ENCODE measurements around the gene CCR2. TPM values are rescaled to one million over a fixed set of nuclear protein-coding genes. Genes with fewer than 3 reads are reported as not detected.
A peak's percentile ranks its signal among the peaks of the same experiment; 100 is the strongest.

CCR2 gene
- total RNA-seq, 3 donors from 2014 or later: 1.2 to 3.4 (median 2.2) TPM

DNA sequence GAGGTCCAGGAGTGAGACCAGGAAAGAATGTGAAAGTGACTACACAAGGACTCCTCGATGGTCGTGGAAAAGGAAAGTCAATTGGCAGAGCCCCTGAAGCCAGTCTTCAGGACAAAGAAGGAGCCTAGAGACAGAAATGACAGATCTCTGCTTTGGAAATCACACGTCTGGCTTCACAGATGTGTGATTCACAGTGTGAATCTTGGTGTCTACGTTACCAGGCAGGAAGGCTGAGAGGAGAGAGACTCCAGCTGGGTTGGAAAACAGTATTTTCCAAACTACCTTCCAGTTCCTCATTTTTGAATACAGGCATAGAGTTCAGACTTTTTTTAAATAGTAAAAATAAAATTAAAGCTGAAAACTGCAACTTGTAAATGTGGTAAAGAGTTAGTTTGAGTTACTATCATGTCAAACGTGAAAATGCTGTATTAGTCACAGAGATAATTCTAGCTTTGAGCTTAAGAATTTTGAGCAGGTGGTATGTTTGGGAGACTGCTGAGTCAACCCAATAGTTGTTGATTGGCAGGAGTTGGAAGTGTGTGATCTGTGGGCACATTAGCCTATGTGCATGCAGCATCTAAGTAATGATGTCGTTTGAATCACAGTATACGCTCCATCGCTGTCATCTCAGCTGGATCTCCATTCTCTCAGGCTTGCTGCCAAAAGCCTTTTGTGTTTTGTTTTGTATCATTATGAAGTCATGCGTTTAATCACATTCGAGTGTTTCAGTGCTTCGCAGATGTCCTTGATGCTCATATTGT, 6.0 kb downstream of the CCR2 start:
- TF ChIP-seq, protein P1, sequence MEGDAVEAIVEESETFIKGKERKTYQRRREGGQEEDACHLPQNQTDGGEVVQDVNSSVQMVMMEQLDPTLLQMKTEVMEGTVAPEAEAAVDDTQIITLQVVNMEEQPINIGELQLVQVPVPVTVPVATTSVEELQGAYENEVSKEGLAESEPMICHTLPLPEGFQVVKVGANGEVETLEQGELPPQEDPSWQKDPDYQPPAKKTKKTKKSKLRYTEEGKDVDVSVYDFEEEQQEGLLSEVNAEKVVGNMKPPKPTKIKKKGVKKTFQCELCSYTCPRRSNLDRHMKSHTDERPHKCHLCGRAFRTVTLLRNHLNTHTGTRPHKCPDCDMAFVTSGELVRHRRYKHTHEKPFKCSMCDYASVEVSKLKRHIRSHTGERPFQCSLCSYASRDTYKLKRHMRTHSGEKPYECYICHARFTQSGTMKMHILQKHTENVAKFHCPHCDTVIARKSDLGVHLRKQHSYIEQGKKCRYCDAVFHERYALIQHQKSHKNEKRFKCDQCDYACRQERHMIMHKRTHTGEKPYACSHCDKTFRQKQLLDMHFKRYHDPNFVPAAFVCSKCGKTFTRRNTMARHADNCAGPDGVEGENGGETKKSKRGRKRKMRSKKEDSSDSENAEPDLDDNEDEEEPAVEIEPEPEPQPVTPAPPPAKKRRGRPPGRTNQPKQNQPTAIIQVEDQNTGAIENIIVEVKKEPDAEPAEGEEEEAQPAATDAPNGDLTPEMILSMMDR (IDR thresholded peaks at IDR 0.05): no peak
- DNase-seq (no peak), ATAC-seq (no peak)
- Histone ChIP-seq H3K36me3 (ENCODE audit: low read depth) (no peaks in the 10 kb centered on the region), H3K4me1 (ENCODE audit: low read depth) (no peaks in the 10 kb centered on the region), H3K9me3 (no peaks in the 10 kb centered on the region), H3K4me3 (no peak overlapping the region)
- intact Hi-C loops (cut with DNase I, micrococcal nuclease): loop anchor here in 1 of 2 donors (10.0 kb wide), 1 partner anchor 85 kb away; no protein-coding TSS in a partner anchor

DNA sequence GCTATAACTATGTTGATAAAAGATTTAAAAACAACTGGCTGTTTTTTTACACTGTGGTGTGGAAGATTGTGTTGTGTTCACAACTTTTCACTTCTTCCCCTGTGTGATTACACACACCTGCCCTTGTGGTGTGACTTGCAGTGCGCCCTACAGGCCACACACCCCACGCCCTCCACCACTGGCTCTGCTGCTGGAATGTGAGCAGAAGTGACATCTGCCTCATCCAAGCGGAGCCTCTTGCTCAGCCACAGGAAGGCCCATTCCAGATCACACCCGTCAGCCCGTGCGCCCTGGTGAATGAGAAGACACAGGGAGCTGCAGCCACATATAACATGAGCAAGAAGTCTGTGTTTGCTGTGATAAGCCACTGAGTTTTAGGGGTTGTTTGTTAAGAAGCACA, 7.0 kb downstream of the CCR2 start:
- ATAC-seq (peak; percentile 33), DNase-seq (peak in 1 of 3 donors; percentile 58)
- Histone ChIP-seq H3K4me1 (ENCODE audit: low read depth) (no peaks in the 10 kb centered on the region), H3K4me3 (no peak overlapping the region), H3K9me3 (no peaks in the 10 kb centered on the region), H3K36me3 (ENCODE audit: low read depth) (no peaks in the 10 kb centered on the region)
- TF ChIP-seq, protein P1 (IDR thresholded peaks at IDR 0.05): no peak
- intact Hi-C loops (cut with DNase I, micrococcal nuclease): loop anchor here in 1 of 2 donors (10.0 kb wide), 1 partner anchor 86 kb away; no protein-coding TSS in a partner anchor

DNA sequence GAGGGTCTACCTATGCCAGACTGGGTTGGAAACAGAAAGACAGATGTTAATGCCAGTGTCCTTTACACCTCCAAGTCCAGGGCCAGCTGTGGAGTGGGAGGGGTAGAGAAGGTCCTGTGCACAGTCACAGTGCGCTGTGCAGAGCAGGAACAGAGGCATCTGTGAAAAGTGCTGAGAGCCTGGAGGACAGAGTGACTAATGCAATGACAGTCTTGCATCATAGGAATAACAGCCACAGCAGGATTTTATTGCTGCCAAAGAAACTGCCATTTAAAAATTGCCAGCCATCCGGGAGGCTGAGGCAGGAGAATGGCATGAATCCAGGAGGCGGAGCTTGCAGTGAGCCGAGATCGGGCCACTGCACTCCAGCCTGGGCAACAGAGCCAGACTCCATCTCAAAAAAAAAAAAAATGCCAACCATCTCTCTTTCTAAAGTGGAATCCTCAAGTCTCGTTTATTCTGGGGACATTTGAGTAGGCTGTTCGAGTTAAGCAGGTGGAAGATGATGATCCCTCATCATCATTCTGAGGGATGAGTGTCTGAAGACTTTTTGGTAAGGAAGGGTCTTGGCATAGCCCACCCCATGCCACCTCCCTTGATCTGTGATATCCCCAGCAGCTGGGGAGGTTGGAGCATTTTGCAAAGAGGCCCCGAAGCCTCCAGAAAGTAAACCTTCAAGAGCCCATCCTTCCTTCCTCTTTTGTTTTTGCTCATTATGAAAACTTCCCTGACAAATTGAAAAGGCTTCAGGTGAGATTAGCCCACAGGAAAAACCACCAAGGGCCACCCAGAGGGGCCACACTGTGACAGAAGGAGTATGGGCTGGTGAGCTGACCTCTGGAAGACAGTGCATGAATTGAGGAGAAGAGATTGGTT, 7.7 kb downstream of the CCR2 start:
- DNase-seq (peak in 1 of 3 donors; percentile 56), ATAC-seq (peak; percentile 87)
- no peak overlapping the region for H3K4me3 ChIP-seq
- H3K36me3 ChIP-seq (ENCODE audit: low read depth): no peaks in the 10 kb centered on the region
- TF ChIP-seq, protein P1 (IDR thresholded peaks at IDR 0.05): no peak
- intact Hi-C loops (cut with DNase I, micrococcal nuclease): loop anchor here in 1 of 2 donors (10.0 kb wide), 1 partner anchor 87 kb away; no protein-coding TSS in a partner anchor
- H3K4me1 ChIP-seq (ENCODE audit: low read depth): no peaks in the 10 kb centered on the region
- H3K9me3 ChIP-seq: no peaks in the 10 kb centered on the region

DNA sequence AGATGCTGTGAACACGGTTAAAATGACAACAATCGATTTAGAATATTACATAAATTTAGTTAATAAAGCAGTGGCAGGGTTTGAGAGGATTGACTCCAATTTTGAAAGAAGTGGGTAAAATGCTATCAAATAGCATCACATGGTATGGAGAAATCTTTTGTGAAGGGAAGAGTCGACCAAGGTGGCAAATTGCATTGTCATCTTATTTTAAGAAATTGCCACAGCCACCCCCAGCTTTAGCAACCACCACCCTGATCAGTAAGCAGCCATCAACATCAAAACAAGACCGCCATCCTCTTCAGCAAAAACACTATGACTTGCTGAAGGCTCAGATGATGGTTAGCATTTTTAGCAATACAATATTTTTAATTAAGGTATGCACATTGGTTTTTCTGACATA, 11.1 kb downstream of the CCR2 start:
- Histone ChIP-seq H3K4me3 (no peak overlapping the region), H3K4me1 (ENCODE audit: low read depth) (no peaks in the 10 kb centered on the region), H3K36me3 (ENCODE audit: low read depth) (no peaks in the 10 kb centered on the region), H3K9me3 (no peaks in the 10 kb centered on the region)
- ATAC-seq (no peak), DNase-seq (no peak)
- intact Hi-C loops (cut with DNase I, micrococcal nuclease): loop anchor here in 1 of 2 donors (10.0 kb wide), 1 partner anchor 90 kb away; no protein-coding TSS in a partner anchor
- TF ChIP-seq, protein P1 (IDR thresholded peaks at IDR 0.05): no peak

DNA sequence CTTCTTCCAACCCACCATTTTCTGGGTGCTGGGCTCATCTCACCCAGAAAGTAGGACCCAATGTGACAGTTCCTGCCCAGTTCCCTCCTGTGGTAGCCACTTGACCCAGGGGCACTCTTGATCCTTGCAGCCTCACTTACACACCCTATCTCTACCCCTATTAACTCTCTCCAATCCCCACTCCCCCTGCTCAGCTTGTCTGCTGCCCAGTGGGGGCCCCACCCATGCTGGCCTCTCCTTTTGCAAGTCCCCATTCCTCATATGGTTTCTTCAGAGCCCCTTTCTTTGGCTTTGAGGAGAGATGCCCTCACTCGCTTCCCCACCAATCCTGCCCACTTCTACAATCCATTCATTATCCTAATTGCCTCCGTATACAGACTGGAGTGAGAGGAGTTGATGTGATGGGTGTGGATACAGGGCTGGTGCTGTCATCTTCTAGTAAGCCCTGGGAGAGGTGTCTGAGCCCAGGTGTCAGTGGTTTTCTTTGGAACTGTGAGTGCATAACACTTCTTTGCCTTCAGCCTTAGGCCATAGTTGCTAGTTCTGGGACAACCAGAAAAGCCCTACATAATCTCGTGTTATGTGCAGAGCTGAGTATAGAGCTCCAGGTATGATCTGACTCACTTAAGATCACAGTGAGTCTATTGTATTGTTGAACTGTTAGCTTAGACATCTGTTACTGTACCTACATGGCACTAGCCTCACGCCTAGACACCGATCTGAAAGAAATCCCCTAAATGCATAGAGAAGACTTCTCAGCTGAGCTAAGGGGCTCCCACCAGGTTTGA, 12.0 kb downstream of the CCR2 start:
- intact Hi-C loops (cut with DNase I, micrococcal nuclease): loop anchor here in 1 of 2 donors (10.0 kb wide), 1 partner anchor 91 kb away; no protein-coding TSS in a partner anchor
- ATAC-seq (no peak), DNase-seq (no peak)
- H3K4me1 ChIP-seq (ENCODE audit: low read depth): no peaks in the 10 kb centered on the region
- H3K4me3 ChIP-seq: no peak overlapping the region
- no peaks in the 10 kb centered on the region for H3K9me3 ChIP-seq
- no peaks in the 10 kb centered on the region for H3K36me3 ChIP-seq (ENCODE audit: low read depth)
- TF ChIP-seq, protein P1 (IDR thresholded peaks at IDR 0.05): no peak
